K562 (cell line): ENCODE data around the gene UBXN11. TPM values are rescaled to one million over a fixed set of nuclear protein-coding genes. Genes with fewer than 3 reads are reported as not detected.

ENCODE experiments used
- ATAC-seq: fragments of 200-7000 bp; cut with Tn5 transposase; 3 replicates; pipeline ENCODE4 v1.9.1; 2020; ENCODE audit warnings: moderate library complexity
- BruUV-seq: library from RNA; stranded (reverse); fragments of 400-500 nt; replicated peaks from 2 replicates; lab custom pipeline; 2021; lab: Mats Ljungman, UMichigan
- CTCF ChIA-PET: fragments of 300-600 bp; formaldehyde crosslinking; extraction: SDS; loops from one replicate; lab custom pipeline; 2021; ENCODE audit warnings: low intra/inter-chr PET ratio; lab: Yijun Ruan, JAX
- POLR2A ChIA-PET: fragments of 300-600, 350-650 bp; sonication (Branson Sonifier 250); formaldehyde crosslinking; extraction: SDS; loops from one replicate; lab custom pipeline; 2021; ENCODE audit warnings: antibody characterized with exemption, inconsistent platforms; lab: Yijun Ruan, JAX
- DNase-seq, 4 experiments: peaks; one replicate each; pipeline versions ENCODE4 v3.0.0 to v3.0.0-alpha.2; 2011 to 2018; ENCODE audit warnings: low spot score in 3 of 4, mixed read lengths in 3 of 4; ENCODE audit errors: extremely low read depth in 1 of 4
- FAIRE-seq: peaks from 2 replicates; lab custom pipeline; 2011; peaks lifted over from hg19 to GRCh38; lab: Jason Lieb, UNC
- H2AFZ ChIP-seq: 2 replicates; pipeline ENCODE4 v1.6.0; 2011; ENCODE audit warnings: low read depth, low read length, control low read depth, inconsistent platforms
- H3K27ac ChIP-seq: fragments of 200-600 bp; 3 replicates; pipeline ENCODE4 v1.8.0; 2011; ENCODE audit warnings: low read depth, mild to moderate bottlenecking, control low read depth, inconsistent platforms, low read length, moderate library complexity, mixed read lengths; ENCODE audit errors: extremely low read depth
- H3K27me3 ChIP-seq, 2 experiments: fragments of 300-600 bp in 1 of 2; 2 replicates in 1 of 2; 3 replicates in 1 of 2; pipeline versions ENCODE4 v1.6.0 to v1.8.0; 2011; ENCODE audit warnings: inconsistent platforms in 2 of 2, low read length in 2 of 2, mild to moderate bottlenecking in 1 of 2, mixed read lengths in 1 of 2, moderate library complexity in 1 of 2; ENCODE audit not compliant: control insufficient read depth in 2 of 2, insufficient read depth in 2 of 2
- H3K36me3 ChIP-seq: fragments of 300-600 bp; 3 replicates; pipeline ENCODE4 v1.8.0; 2011; ENCODE audit warnings: mild to moderate bottlenecking, low read length, inconsistent platforms; ENCODE audit not compliant: control insufficient read depth, insufficient read depth
- H3K4me1 ChIP-seq, 2 experiments: fragments of 200-600 bp in 1 of 2; replicated peaks in 1 of 2; 2 replicates in 1 of 2; 3 replicates in 1 of 2; pipeline versions ENCODE4 v1.5.1 to v1.8.0; 2011; ENCODE audit warnings: inconsistent platforms in 2 of 2, low read length in 2 of 2, mild to moderate bottlenecking in 1 of 2, mixed read lengths in 1 of 2, moderate library complexity in 1 of 2; ENCODE audit not compliant: control insufficient read depth in 2 of 2, insufficient read depth in 2 of 2
- H3K4me2 ChIP-seq: 2 replicates; pipeline ENCODE4 v1.6.1; 2011; ENCODE audit warnings: low read length, control low read depth, inconsistent platforms, mixed read lengths; ENCODE audit not compliant: insufficient read depth
- H3K4me3 ChIP-seq: fragments of 200-600 bp; sonication (generic), shearing (Covaris generic); 2 replicates; pipeline ENCODE4 v1.5.1; 2016; ENCODE audit warnings: control low read depth, inconsistent platforms
- H3K79me2 ChIP-seq: fragments of 200-600 bp; 3 replicates; pipeline ENCODE4 v1.8.0; 2011; ENCODE audit warnings: low read length, inconsistent platforms; ENCODE audit not compliant: control insufficient read depth, insufficient read depth
- H3K9ac ChIP-seq, 2 experiments: 2 replicates each; pipeline versions ENCODE4 v1.6.0 to v1.6.1; 2011; ENCODE audit warnings: low read depth in 2 of 2, low read length in 2 of 2, control low read depth in 1 of 2, inconsistent platforms in 1 of 2, mild to moderate bottlenecking in 1 of 2, mixed read lengths in 1 of 2; ENCODE audit not compliant: insufficient read depth in 1 of 2
- H3K9me1 ChIP-seq: one replicate; pipeline ENCODE4 v1.6.0; 2011; ENCODE audit warnings: inconsistent platforms, mild to moderate bottlenecking, low read length, moderate library complexity; ENCODE audit not compliant: control insufficient read depth, insufficient read depth
- H3K9me3 ChIP-seq: replicated peaks from 2 replicates; pipeline ENCODE4 v1.5.1; 2011; ENCODE audit warnings: low read depth, low read length, inconsistent platforms; ENCODE audit not compliant: control insufficient read depth, insufficient read depth
- H4K20me1 ChIP-seq: replicated peaks from 2 replicates; pipeline ENCODE4 v1.6.1; 2011; ENCODE audit warnings: low read length, inconsistent platforms, mixed read lengths; ENCODE audit not compliant: control insufficient read depth, insufficient read depth
- FOXA1 ChIP-seq: fragments of 450-650 bp; IDR thresholded peaks from 2 replicates; pipeline ENCODE4 v1.6.1; 2016; ENCODE audit warnings: mild to moderate bottlenecking, borderline replicate concordance
- ILK ChIP-seq: fragments of 450-650 bp; IDR thresholded peaks from 2 replicates; pipeline ENCODE4 v1.6.1; 2016; ENCODE audit warnings: missing genetic modification characterization, low read depth, mild to moderate bottlenecking, missing compliant biosample characterization, moderate library complexity, borderline replicate concordance
- MECOM ChIP-seq: fragments of 250-450 bp; sonication (Bioruptor Pico); IDR thresholded peaks from 2 replicates; pipeline ENCODE4 v1.8.0; 2022; ENCODE audit warnings: inconsistent platforms
- NRF1 ChIP-seq, 2 experiments: fragments of 450-650 bp; IDR thresholded peaks in 1 of 2; conservative IDR thresholded peaks in 1 of 2; 2 replicates each; pipeline ENCODE4 v1.6.1; 2014; ENCODE audit warnings: mild to moderate bottlenecking in 2 of 2
- POLR2G ChIP-seq: fragments of 200-400 bp; formaldehyde crosslinking; IDR thresholded peaks from 2 replicates; pipeline ENCODE4 v1.6.1; 2017; ENCODE audit warnings: low read depth, mild to moderate bottlenecking, antibody characterized with exemption, low read length, moderate library complexity
- RBFOX2 ChIP-seq: fragments of 200-400 bp; formaldehyde crosslinking; IDR thresholded peaks from 2 replicates; pipeline ENCODE4 v1.6.1; 2017; ENCODE audit warnings: low read depth, mild to moderate bottlenecking, low read length, moderate library complexity
- WGBS: fragments of 100-300 bp; shearing (Covaris generic); methylation state at CpG from one replicate; pipeline ENCODE4 v1.1.6; 2016; ENCODE audit warnings: low coverage, mixed read lengths; ENCODE audit not compliant: insufficient coverage; ENCODE audit errors: missing lambda C conversion rate; 5-methylcytosine and 5-hydroxymethylcytosine counted together
- in situ Hi-C: fragments of 300-500 bp; cut with MboI; formaldehyde crosslinking; loops from 4 replicates; pipeline ENCODE4 v1.15.0; 2018; ENCODE audit warnings: inconsistent platforms, mixed read lengths
- intact Hi-C: fragments of 100-400 bp; cut with micrococcal nuclease; formaldehyde crosslinking; loops from 2 replicates; pipeline ENCODE4 v1.14.2; 2022
- polyA plus RNA-seq, 8 experiments: library from polyadenylated mRNA; depleted of rRNA in 4 of 8; stranded (reverse) in 5 of 8; unstranded in 3 of 8; fragments of >200 nt; fragmentation: Nextera tagmentation in 2 of 8; fragmentation: Illumina TruSeq in 1 of 8; extraction: Ambion mirVana in 2 of 8; extraction: Trizol in 1 of 8; gene quantifications; 2 replicates each; pipeline versions ENCODE4 v1.2.1 to v1.2.3, GENCODE V29; 2011 to 2014; ENCODE audit warnings: inconsistent platforms in 1 of 8, missing spikeins in 1 of 8
- total RNA-seq, 7 experiments: library from RNA; depleted of rRNA in 6 of 7; stranded (reverse); fragments of >200 nt in 6 of 7; fragmentation: Illumina TruSeq in 2 of 7; extraction: Trizol in 2 of 7; gene quantifications; 2 replicates each; pipeline versions ENCODE4 v1.2.1 to v1.2.3, GENCODE V29; 2011 to 2021; ENCODE audit warnings: low replicate concordance in 1 of 7
- TF ChIP-seq, protein P1 (sequence below), 2 experiments: IDR thresholded peaks; 2 replicates each; pipeline ENCODE4 v1.6.1; 2011; ENCODE audit warnings: borderline replicate concordance in 1 of 2, control low read depth in 1 of 2, low read depth in 1 of 2, low read length in 1 of 2, mild to moderate bottlenecking in 1 of 2, mixed read lengths in 1 of 2, moderate library complexity in 1 of 2; ENCODE audit not compliant: insufficient read depth in 1 of 2, insufficient read length in 1 of 2, poor library complexity in 1 of 2, severe bottlenecking in 1 of 2; ENCODE audit errors: extremely low read depth in 1 of 2
- TF ChIP-seq, protein P2 (sequence below): sonication (generic); formaldehyde crosslinking; IDR thresholded peaks from 2 replicates; pipeline ENCODE4 v1.5.0; 2020; ENCODE audit warnings: missing genetic modification reagents

The UBXN11 gene
- total and polyA plus RNA-seq, 9 of the 15 experiments (the other 6 are each of a cell fraction or from before 2014, with no cell fraction given) = 0.48 to 34.3 (median 11.3) TPM

DNA sequence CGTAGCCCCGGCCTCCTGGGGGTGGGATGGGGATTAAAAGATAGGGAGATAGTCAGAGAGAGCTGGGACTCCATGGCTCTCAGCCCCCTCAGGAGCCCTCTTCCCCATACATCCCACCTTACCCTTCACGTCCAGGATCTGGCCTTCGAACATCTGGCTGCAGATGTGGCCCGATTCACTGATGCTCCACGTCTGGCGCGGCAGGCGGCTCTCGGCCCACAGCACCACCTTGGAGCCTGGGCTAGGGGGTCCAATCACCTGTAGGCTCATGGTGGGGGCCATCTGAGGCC is 15.6 kb upstream of the UBXN11 start:
- Histone ChIP-seq H3K36me3 (peaks cover 19% of the 10 kb centered on the region; the same call in 2 of the 3 replicates), H3K27ac (no peak overlapping the region), H3K4me1 (peaks cover 34 to 47% of the 10 kb centered on the region in 2 experiments), H3K9ac (peak overlapping the region in 1 of 2 experiments; percentile 65; a peak in 2 of 4 replicates), H2AFZ (no peak overlapping the region), H3K4me3 (no peak overlapping the region), H4K20me1 (no peaks in the 10 kb centered on the region), H3K9me1 (no peaks in the 10 kb centered on the region), H3K27me3 (no peaks in the 10 kb centered on the region), H3K4me2 (no peak overlapping the region), H3K9me3 (no peaks in the 10 kb centered on the region), H3K79me2 (peaks cover 2% of the 10 kb centered on the region; the same call in 1 of the 3 replicates)
- TF ChIP-seq, protein P1, sequence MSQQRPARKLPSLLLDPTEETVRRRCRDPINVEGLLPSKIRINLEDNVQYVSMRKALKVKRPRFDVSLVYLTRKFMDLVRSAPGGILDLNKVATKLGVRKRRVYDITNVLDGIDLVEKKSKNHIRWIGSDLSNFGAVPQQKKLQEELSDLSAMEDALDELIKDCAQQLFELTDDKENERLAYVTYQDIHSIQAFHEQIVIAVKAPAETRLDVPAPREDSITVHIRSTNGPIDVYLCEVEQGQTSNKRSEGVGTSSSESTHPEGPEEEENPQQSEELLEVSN (IDR thresholded peaks at IDR 0.05; ENCODE audit: borderline replicate concordance in 1 of 2, extremely low read depth in 1 of 2, insufficient read depth in 1 of 2, insufficient read length in 1 of 2, low read depth in 1 of 2, low read length in 1 of 2, poor library complexity in 1 of 2, severe bottlenecking in 1 of 2) = no peak
- TF ChIP-seq FOXA1 (no peak), ILK (tag) (no peak), MECOM (CRISPR knock-in tag) (no peak), RBFOX2 (0 out of 2 replicates have a peak, but pooled peaks have one; percentile 27), POLR2G (0 out of 2 replicates have a peak, but pooled peaks have one; percentile 30), NRF1 (conservative IDR thresholded peaks at IDR 0.05 in 1 of 2, IDR thresholded peaks at IDR 0.05 in 1 of 2) (no peak)
- TF ChIP-seq, protein P2, sequence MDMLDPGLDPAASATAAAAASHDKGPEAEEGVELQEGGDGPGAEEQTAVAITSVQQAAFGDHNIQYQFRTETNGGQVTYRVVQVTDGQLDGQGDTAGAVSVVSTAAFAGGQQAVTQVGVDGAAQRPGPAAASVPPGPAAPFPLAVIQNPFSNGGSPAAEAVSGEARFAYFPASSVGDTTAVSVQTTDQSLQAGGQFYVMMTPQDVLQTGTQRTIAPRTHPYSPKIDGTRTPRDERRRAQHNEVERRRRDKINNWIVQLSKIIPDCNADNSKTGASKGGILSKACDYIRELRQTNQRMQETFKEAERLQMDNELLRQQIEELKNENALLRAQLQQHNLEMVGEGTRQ (CRISPR knock-in tag) = 0 out of 2 replicates have a peak, but pooled peaks have one; percentile 24
- ChIA-PET CTCF (interaction anchor here (0.5 to 4.4 kb wide), 6 partner anchors 36 to 216 kb away, joined by 3 to 31 read pairs (median 6); no protein-coding TSS in a partner anchor), POLR2A (interaction anchor here (0.6 to 2.8 kb wide), 10 partner anchors 9 to 294 kb away, joined by 3 to 19 read pairs (median 4); partner anchors contain the start of gene SH3BGRL3)
- 31% methylated on average over 10 of the region's 10 CpGs for WGBS
- FAIRE-seq (no peak), ATAC-seq (no peak), DNase-seq (no peak)
- in situ Hi-C loops (loop anchor here (5.0 kb wide), 1 partner anchor 35 kb away; no protein-coding TSS in a partner anchor), intact Hi-C loops (loop anchor here (5.0 kb wide), 1 partner anchor 210 kb away; the partner anchor contains the start of gene PDIK1L)
- no TSS peak for BruUV-seq
